SK-N-MC (cell line): Measurements from ENCODE around the gene BCCIP.

Experiments used
- EZH2 ChIP-seq: fragments of 200-600 bp; sonication (generic); IDR thresholded peaks from one replicate; pipeline ENCODE4 v1.6.1; 2017; ENCODE audit warnings: antibody characterized with exemption
- FOXP2 ChIP-seq: optimal IDR thresholded peaks from 2 replicates; pipeline ENCODE3; 2011; ENCODE audit warnings: mild to moderate bottlenecking, moderate library complexity; ENCODE audit not compliant: insufficient read depth; ENCODE audit errors: extremely low read length, control extremely low read depth
- POLR2AphosphoS5 ChIP-seq: IDR thresholded peaks from 2 replicates; pipeline ENCODE4 v1.6.1; 2012; ENCODE audit warnings: mild to moderate bottlenecking, low read depth, low read length, borderline replicate concordance

DNA sequence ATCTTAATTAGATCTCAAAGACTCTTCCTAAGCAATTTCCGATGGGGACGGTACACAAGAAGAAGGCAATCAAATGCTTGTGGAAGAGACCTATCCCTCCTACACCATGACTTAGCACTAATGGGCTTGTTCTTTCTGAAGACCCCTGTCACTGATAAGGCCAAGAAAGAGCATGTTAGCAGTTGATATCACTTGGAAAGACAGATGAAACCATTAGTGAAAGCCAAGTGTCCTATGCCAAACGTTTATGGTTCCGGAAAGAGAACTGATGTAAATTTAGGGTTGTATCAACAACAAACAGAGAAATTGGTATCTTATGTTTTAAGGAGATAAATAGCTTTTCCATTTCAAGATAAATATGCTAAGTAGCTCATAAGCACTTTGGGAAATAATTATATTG, 6.8 kb upstream of the BCCIP start:
- no peak for TF ChIP-seq EZH2
- no peak for TF ChIP-seq POLR2AphosphoS5
- no peak for TF ChIP-seq FOXP2
